ENCODE measurements around the gene SULT1A3.
"Not testable (repeated sequence)": the region's sequence is repeated elsewhere in the genome, so short reads cannot be mapped to it uniquely, and the experiment has no call there.

The SULT1A3 gene

DNA sequence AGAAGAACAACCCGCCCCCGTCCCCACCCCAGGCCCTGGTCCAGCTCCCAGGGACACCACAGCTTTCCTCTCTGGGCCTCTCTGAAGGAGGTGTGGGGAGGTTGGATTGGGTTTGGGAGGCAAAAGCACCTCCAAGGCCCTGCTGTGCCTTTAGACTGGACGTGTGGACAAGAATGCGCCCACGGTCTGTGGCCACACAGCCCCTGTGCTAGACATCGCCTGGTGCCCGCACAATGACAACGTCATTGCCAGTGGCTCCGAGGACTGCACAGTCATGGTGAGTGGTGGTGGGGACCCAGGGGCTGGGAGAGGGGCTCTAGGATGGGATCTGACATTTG, 12.6 kb upstream of the SULT1A3 start:
- no peak for FAIRE-seq
- no peak for DNase-seq (ENCODE audit: insufficient read length, low spot score)
- TF ChIP-seq SPI1 (IDR thresholded peaks at IDR 0.05; ENCODE audit: low read depth, low read length) (no peak), TAF1 (IDR thresholded peaks at IDR 0.05; ENCODE audit: low read depth, low read length) (no peak), POLR2A (IDR thresholded peaks at IDR 0.05; ENCODE audit: low read depth, low read length) (no peak; the same call in 1 of the 2 replicates), POU2F2 (IDR thresholded peaks at IDR 0.05; ENCODE audit: low read depth, low read length) (no peak; the same call in 1 of the 2 replicates), PAX5 (IDR thresholded peaks at IDR 0.05; ENCODE audit: insufficient read depth, low read length, severe bottlenecking) (no peak), POLR2AphosphoS5 (IDR thresholded peaks at IDR 0.05; ENCODE audit: low read depth, low read length) (no peak)

DNA sequence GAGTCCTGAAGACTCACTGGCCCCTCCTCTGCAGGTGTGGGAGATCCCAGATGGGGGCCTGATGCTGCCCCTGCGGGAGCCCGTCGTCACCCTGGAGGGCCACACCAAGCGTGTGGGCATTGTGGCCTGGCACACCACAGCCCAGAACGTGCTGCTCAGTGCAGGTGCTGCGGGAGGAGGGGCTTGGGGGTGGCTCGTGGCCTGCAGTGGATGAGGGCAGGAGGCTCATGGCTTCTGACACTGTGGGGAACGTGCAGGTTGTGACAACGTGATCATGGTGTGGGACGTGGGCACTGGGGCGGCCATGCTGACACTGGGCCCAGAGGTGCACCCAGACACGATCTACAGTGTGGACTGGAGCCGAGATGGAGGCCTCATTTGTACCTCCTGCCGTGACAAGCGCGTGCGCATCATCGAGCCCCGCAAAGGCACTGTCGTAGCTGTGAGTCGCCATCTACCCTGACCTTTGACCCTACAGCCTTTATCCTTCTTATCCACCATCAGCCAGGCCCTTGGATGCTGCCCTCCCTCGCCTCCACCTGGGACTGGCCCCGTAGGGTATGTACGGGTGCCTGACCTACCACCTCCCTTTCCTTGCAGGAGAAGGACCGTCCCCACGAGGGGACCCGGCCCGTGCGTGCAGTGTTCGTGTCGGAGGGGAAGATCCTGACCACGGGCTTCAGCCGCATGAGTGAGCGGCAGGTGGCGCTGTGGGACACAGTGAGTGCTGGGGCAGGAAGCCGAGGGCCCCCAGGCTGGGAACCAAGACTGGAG, 12.1 kb upstream of the SULT1A3 start:
- no peak for DNase-seq (ENCODE audit: insufficient read length, low spot score)
- TF ChIP-seq SPI1 (IDR thresholded peaks at IDR 0.05; ENCODE audit: low read depth, low read length) (no peak), TAF1 (IDR thresholded peaks at IDR 0.05; ENCODE audit: low read depth, low read length) (0 out of 2 replicates have a peak, but pooled peaks have one; percentile 14), POU2F2 (IDR thresholded peaks at IDR 0.05; ENCODE audit: low read depth, low read length) (no peak; the same call in none of the 2 replicates), POLR2A (IDR thresholded peaks at IDR 0.05; ENCODE audit: low read depth, low read length) (peak; percentile 63), POLR2AphosphoS5 (IDR thresholded peaks at IDR 0.05; ENCODE audit: low read depth, low read length) (no peak; the same call in none of the 2 replicates)
- FAIRE-seq, result peak; percentile 77

DNA sequence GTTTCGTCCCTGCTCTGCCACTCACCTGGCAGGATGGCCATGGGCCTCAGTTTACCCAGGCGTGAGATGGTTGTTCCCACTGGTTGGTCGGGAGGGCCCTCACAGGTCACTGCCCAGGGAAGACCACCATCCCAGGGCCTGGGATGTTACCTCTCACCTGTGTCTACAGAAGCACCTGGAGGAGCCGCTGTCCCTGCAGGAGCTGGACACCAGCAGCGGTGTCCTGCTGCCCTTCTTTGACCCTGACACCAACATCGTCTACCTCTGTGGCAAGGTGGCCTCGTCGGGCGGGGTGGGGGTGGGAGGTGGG, 11.5 kb upstream of the SULT1A3 start:
- TF ChIP-seq POU2F2 (IDR thresholded peaks at IDR 0.05; ENCODE audit: low read depth, low read length), result no peak
- TF ChIP-seq SPI1 (IDR thresholded peaks at IDR 0.05; ENCODE audit: low read depth, low read length), result no peak
- no peak for TF ChIP-seq POLR2AphosphoS5 (IDR thresholded peaks at IDR 0.05; ENCODE audit: low read depth, low read length)
- no peak for TF ChIP-seq POLR2A (IDR thresholded peaks at IDR 0.05; ENCODE audit: low read depth, low read length)
- TF ChIP-seq PAX5 (IDR thresholded peaks at IDR 0.05; ENCODE audit: insufficient read depth, low read length, severe bottlenecking), result no peak
- TF ChIP-seq TAF1 (IDR thresholded peaks at IDR 0.05; ENCODE audit: low read depth, low read length), result no peak
- DNase-seq (ENCODE audit: insufficient read length, low spot score) (no peak), FAIRE-seq (no peak)

DNA sequence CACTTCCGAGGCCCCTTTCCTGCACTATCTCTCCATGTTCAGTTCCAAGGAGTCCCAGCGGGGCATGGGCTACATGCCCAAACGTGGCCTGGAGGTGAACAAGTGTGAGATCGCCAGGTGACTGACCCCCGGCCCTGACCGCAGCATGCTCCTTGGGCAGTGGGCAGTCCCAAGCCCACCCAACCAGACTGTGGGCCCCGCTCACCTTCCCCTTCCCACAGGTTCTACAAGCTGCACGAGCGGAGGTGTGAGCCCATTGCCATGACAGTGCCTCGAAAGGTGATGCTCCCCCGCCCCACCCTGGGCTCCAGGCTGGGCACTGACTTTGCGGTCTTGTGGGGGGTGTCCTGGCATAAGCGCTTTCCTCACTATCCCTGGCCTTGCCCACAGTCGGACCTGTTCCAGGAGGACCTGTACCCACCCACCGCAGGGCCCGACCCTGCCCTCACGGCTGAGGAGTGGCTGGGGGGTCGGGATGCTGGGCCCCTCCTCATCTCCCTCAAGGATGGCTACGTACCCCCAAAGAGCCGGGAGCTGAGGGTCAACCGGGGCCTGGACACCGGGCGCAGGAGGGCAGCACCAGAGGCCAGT, 11.0 kb upstream of the SULT1A3 start:
- TF ChIP-seq PAX5 (IDR thresholded peaks at IDR 0.05; ENCODE audit: insufficient read depth, low read length, severe bottlenecking) (no peak), TAF1 (IDR thresholded peaks at IDR 0.05; ENCODE audit: low read depth, low read length) (no peak), POLR2A (IDR thresholded peaks at IDR 0.05; ENCODE audit: low read depth, low read length) (peak; percentile 42; the same call in 1 of the 2 replicates)
- FAIRE-seq (no peak), DNase-seq (ENCODE audit: insufficient read length, low spot score) (no peak)

DNA sequence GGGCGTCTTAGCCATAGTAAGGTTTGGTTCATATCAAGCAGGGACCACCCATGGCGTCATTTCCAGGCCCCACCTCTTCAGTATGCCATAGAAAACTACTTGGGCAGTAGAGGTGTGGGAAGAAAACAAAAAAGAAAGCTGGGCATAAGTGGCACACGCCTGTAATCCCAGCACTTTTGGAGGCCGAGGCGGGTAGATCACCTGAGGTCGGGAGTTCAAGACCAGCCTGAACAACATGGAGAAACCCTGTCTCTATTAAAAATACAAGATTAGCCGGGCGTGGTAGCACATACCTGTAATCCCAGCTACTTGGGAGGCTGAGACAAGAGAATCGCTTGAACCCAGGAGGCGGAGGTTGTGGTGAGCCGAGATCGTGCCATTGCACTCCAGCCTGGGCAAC, 7.9 kb upstream of the SULT1A3 start:
- FAIRE-seq; DNase-seq (ENCODE audit: insufficient read length, low spot score): not testable (repeated sequence)

DNA sequence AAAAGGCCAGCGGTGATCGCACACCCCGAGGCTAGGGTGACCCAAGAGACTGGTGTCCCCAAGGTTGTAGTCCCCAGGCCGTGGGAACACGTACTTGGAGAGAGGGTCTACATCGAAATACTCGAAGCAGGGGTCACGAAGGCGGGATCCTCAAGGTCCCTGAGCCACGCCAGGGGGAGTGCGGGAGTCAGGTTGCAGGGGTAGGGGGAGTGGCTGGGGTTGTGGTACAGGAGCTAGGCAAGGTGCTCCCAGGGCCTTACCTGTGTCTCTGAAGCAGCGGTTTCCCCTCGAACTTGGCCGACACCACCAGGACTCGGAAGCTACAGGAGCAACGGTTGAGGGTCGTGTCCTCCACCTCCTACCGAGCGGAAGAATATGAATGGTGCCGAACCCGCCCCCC, 6.0 kb upstream of the SULT1A3 start:
- FAIRE-seq; DNase-seq (ENCODE audit: insufficient read length, low spot score): not testable (repeated sequence)

DNA sequence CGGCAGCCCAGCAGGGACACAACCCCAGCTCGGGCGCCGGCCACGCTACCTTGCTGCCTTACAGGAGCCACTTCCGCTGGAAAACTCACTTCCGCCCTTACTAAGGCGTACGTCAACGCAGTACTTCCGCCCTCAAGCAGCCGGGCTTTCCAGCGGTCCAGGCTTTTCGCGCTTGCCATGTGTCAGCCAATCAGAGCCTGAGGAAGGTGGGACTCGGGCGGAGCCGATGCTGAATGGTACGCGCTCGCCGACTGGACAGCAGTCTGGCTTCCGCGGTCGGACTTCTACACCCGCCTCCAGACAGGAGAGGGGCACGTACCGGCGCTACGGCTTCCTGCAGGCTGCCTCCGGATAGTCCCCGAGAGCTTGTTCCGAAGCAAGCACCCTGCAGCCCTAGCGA, 5.4 kb upstream of the SULT1A3 start, which contains the start of the genes BOLA2B and SLX1A:
TSS of gene BOLA2B (minus strand) at position 52 of the 400 bp plus-strand sequence. CDS start 71 bp downstream, outside the sequence.
TSS of gene SLX1A (plus strand) at position 261 of the 400 bp plus-strand sequence. CDS start 210 bp downstream, outside the sequence.
- DNase-seq (ENCODE audit: insufficient read length, low spot score), result not testable (repeated sequence)
- peak; percentile 99 for FAIRE-seq

DNA sequence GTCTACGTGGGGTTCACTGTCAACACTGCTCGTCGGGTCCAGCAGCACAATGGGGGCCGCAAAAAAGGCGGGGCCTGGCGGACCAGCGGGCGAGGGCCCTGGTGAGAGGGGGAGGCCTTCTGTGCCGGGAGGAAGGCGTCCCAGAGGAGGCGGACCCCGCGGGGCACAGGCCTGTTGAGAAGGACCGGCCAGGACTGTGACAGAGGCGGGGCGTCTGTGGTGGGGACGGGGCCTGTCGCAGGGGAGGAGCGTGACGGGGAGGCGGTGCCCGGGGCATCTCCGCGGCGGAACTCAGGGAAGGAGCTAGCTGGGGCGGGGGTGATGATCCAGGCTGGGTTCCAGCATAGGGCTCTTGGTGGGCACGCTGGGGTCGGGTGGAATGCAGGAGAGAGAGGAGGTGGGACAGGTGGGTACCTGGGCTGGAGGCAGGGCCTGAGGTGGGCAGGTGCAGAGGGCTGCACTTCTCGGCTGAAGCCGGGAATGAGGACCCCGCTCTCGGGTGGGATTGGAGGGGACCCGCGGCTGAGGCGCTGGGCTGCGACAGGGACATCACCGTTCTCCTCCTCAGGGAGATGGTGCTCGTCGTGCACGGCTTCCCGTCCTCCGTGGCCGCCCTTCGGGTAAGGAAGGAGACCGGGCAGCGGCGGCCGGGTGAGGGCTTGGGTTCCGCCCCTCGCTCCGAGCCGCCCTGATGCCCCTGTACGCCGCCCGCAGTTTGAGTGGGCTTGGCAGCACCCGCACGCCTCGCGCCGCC, 4.7 kb upstream of the SULT1A3 start:
- DNase-seq (ENCODE audit: insufficient read length, low spot score); FAIRE-seq: not testable (repeated sequence)

DNA sequence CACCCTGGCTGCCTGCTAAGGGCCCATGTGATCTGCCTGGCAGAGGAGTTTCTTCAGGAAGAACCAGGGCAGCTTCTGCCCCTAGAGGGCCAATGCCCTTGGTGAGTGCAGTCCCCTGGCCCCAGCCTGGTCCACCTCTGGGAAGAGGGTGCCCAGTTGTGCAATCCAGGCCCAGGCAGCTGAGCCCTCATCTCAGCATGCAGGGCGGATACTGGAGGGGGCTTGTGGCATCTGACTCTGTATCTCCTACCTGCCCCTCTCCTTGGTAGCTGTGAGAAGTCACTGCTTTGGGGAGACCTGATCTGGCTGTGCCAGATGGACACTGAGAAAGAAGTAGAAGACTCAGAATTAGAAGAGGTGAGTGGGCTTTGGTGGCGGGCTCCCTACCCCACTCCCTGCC, 2.1 kb upstream of the SULT1A3 start:
- not testable (repeated sequence) for DNase-seq (ENCODE audit: insufficient read length, low spot score); FAIRE-seq

DNA sequence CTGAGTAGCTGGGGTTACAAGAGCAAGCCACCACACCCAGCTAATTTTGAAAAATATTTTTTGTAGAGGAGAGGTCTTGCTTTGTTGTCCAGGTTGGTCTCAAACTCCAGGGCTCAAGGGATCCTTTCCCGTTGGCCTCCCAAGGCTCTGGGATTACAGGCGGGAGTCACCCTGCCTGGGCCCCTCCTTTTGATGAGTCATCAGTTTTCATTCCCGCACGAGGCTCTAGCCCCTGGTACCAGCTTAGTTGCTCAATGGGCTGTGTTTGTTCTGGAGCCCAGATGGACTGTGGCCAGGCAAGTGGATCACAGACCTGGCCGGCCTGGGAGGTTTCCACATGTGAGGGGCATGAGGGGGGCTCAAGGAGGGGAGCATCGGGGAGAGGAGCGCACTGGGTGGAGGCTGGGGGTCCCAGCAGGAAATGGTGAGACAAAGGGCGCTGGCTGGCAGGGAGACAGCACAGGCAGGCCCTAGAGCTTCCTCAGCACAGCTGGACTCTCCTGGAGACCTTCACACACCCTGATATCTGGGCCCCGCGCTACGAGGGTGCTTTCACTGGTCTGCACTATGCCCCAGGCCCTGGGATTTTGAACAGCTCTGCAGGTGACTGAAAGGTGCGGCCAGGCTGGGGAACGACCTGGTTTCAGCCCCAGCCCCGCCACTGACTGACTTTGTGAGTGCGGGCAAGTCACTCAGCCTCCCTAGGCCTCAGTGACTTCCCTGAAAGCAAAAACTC, 721 bp downstream of the SULT1A3 start:
- not testable (repeated sequence) for DNase-seq (ENCODE audit: insufficient read length, low spot score); FAIRE-seq

DNA sequence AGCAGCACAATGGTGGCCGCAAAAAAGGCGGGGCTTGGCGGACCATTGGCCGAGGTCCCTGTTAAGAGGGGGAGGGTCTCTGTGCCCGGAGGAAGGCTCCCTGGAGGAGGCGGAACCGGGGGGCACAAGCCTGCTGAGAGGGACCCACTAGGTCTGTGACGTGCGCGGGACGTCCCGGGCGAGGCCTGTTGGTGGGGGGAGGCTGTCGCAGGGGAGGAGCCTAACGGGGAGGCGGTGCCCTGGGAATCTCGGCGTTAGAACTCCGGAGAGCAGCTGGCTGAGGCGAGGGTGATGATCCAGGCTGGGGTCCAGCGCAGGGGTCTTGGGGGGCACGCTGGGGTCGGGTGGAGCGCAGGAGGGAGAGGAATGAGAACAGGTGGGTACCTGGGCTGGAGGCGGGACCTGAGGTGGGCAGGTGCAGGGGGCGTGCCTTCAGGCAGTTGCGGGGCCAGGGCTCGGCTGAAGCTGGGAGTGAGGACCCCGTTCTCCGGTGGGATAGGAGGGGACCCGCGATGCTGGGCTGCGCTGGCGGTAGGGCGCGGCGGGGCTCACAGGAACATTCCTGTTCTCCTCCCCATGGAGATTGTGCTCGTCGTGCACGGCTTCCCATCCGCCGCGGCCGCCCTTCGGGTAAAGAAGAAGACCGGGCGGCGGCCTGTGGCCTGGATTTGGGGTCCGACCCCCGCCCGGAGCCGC, 6.6 kb downstream of the SULT1A3 start:
- not testable (repeated sequence) for FAIRE-seq; DNase-seq (ENCODE audit: insufficient read length, low spot score)

DNA sequence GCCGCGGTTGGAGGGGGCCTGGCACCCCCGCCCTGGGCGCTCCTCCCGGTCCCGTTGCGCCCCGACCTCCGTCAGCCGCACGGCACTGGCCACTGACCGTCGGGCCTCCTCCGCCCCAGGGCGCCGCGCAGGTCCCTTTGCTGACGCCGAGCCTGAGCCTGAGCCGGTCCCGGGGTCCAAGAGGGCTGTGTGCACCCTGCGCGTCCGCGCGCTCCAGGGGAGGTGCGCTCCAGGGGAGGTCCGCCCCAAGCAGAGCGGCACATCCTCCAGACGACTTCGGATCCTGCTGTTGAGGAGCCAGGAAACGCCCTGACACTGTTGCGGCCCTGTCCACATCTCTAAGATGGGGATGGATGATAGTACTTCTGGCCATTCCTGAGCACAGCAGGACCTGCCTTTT, 7.2 kb downstream of the SULT1A3 start:
- not testable (repeated sequence) for FAIRE-seq; DNase-seq (ENCODE audit: insufficient read length, low spot score)

DNA sequence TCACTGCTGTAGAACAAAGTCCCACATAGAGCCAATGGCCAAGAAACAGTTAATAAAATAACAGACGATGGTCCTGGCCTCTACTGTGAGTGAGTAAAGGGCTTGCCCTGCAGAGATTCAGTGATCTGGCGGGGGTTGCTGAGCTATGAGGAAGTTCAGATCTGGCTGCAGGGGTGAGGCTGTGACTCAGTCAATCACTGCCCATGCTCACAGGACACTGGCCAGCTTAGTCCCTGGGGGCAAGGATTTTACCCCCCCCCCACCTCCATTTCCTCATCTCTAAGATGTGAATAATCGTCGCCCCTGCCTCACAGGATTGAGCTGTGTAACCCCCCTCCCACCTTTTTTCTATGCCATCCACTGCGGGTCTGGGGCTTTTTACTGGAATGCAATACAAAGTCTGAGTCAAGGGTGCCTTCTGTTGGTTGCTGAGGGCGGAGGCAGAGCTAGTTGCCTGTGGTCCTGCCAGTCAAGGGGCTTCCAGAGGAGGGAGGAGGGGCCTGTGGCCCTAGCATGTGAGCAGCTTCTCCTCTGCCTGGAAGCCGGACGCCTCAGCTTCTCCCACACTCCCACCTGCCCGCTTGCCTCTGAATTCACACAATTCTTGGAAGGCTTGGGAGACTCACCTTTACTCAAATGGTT, 8.1 kb downstream of the SULT1A3 start:
- DNase-seq (ENCODE audit: insufficient read length, low spot score); FAIRE-seq: not testable (repeated sequence)

DNA sequence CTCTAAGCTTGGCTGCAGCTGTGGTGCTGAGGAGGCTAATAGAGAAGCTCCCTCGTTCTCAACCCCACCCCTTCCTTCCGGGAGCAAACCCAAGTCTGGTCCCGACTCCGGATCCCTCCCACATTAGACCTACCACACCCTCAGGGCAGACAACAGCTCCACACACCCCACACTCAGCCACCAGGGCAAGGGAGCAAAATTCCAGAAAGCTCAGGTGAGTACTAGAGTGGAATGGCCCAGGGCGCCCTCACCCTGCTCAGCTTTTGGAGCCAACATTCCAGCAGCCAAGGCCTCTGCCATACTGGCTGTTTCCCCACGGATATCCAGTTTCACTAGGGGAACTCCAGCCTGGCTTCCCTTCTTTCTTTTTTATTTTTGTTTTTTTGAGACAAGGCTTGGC, 10.0 kb downstream of the SULT1A3 start:
- not testable (repeated sequence) for FAIRE-seq; DNase-seq (ENCODE audit: insufficient read length, low spot score)

DNA sequence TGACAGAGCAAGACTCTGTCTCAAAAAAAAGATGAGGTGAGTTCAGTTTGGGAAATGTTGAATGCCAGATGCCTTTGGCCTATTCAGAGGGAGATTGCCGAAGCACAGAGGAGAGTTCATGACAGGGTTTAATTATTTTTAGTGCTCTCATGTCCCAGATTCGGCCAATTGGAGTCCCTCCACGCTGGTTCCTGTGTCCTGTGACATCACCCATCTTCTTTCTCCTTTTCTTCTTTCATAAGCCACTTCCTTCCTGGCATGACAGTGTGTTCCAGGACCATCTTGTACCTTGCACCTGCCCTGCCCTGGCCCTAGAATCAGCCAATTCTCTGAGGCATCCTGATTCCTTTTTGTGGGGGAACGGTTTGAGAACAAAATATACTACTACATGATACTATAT, 12.4 kb downstream of the SULT1A3 start:
- not testable (repeated sequence) for FAIRE-seq; DNase-seq (ENCODE audit: insufficient read length, low spot score)

Data from GM12891 (cell line).